BLaER1 (cell line): Measurements from ENCODE around the gene PCCA.
A peak's percentile ranks its signal among the peaks of the same experiment; 100 is the strongest.

Source experiments
- H3K27ac ChIP-seq: shearing (Covaris generic); formaldehyde crosslinking; 2 replicates; pipeline ENCODE4 v1.8.1; 2022
- H3K27me3 ChIP-seq: shearing (Covaris generic); formaldehyde crosslinking; 2 replicates; pipeline ENCODE4 v1.8.1; 2022
- H3K36me3 ChIP-seq: shearing (Covaris generic); formaldehyde crosslinking; 2 replicates; pipeline ENCODE4 v1.8.1; 2022
- H3K4me1 ChIP-seq: shearing (Covaris generic); formaldehyde crosslinking; 2 replicates; pipeline ENCODE4 v1.8.1; 2022
- H3K4me2 ChIP-seq: shearing (Covaris generic); formaldehyde crosslinking; 2 replicates; pipeline ENCODE4 v1.8.1; 2022
- H3K4me3 ChIP-seq: shearing (Covaris generic); formaldehyde crosslinking; 2 replicates; pipeline ENCODE4 v1.8.1; 2022
- H3K9ac ChIP-seq: shearing (Covaris generic); formaldehyde crosslinking; 2 replicates; pipeline ENCODE4 v1.8.1; 2022
- H3K9me3 ChIP-seq: shearing (Covaris generic); formaldehyde crosslinking; 2 replicates; pipeline ENCODE4 v1.8.1; 2022
- H4K20me1 ChIP-seq: shearing (Covaris generic); formaldehyde crosslinking; 2 replicates; pipeline ENCODE4 v1.8.1; 2022
- Cebpa-rat ChIP-seq: shearing (Covaris generic); IDR thresholded peaks from 2 replicates; pipeline ENCODE4 v1.8.1; 2022

The PCCA gene

GRCh38 chr13:100529666-100530377 lies 440.9 kb downstream of the PCCA start:
- peaks cover 10% of the 10 kb centered on the region for H3K9me3 ChIP-seq
- H3K4me2 ChIP-seq: no peak overlapping the region
- H3K27ac ChIP-seq: no peak overlapping the region
- H3K4me3 ChIP-seq: no peak overlapping the region
- H3K27me3 ChIP-seq: no peaks in the 10 kb centered on the region
- peaks cover 35% of the 10 kb centered on the region for H3K4me1 ChIP-seq
- no peaks in the 10 kb centered on the region for H4K20me1 ChIP-seq
- peaks cover 13% of the 10 kb centered on the region; the same call in 1 of the 2 replicates for H3K36me3 ChIP-seq
- H3K9ac ChIP-seq: no peak overlapping the region
- TF ChIP-seq Cebpa-rat: no peak

GRCh38 chr13:100530671-100531213 lies 441.8 kb downstream of the PCCA start:
- Histone ChIP-seq H4K20me1 (no peaks in the 10 kb centered on the region), H3K4me2 (peak overlapping the region; percentile 25), H3K27ac (no peak overlapping the region), H3K4me3 (no peak overlapping the region), H3K9me3 (peaks cover 10% of the 10 kb centered on the region), H3K4me1 (peaks cover 44% of the 10 kb centered on the region), H3K36me3 (peaks cover 13% of the 10 kb centered on the region; the same call in 1 of the 2 replicates), H3K27me3 (no peaks in the 10 kb centered on the region), H3K9ac (no peak overlapping the region)
- no peak for TF ChIP-seq Cebpa-rat

GRCh38 chr13:100532090-100532766 lies 443.3 kb downstream of the PCCA start:
- Histone ChIP-seq H3K4me3 (0 out of 2 replicates have a peak overlapping the region, but pooled peaks have one; percentile 11), H3K27me3 (no peaks in the 10 kb centered on the region), H3K27ac (no peak overlapping the region), H3K4me1 (peaks cover 59% of the 10 kb centered on the region), H4K20me1 (no peaks in the 10 kb centered on the region), H3K36me3 (peaks cover 13% of the 10 kb centered on the region; the same call in 1 of the 2 replicates), H3K9me3 (peaks cover 10% of the 10 kb centered on the region), H3K9ac (no peak overlapping the region), H3K4me2 (no peak overlapping the region)
- no peak for TF ChIP-seq Cebpa-rat

- no peak for TF ChIP-seq Cebpa-rat
- peaks cover 10% of the 10 kb centered on the region for H3K9me3 ChIP-seq
- H4K20me1 ChIP-seq: no peaks in the 10 kb centered on the region
- H3K36me3 ChIP-seq: peaks cover 13% of the 10 kb centered on the region; the same call in 1 of the 2 replicates
- peaks cover 66% of the 10 kb centered on the region for H3K4me1 ChIP-seq
- H3K4me3 ChIP-seq: no peak overlapping the region
- no peak overlapping the region for H3K27ac ChIP-seq
- H3K27me3 ChIP-seq: no peaks in the 10 kb centered on the region
- H3K4me2 ChIP-seq: peak overlapping the region; percentile 69; the same call in 1 of the 2 replicates
- H3K9ac ChIP-seq: no peak overlapping the region
These were observed 444.0 kb downstream of the PCCA start for GRCh38 chr13:100532836-100533435.

- Histone ChIP-seq H3K4me2 (peak overlapping the region; percentile 69), H3K9ac (no peak overlapping the region), H3K27me3 (no peaks in the 10 kb centered on the region), H3K4me1 (peaks cover 73% of the 10 kb centered on the region), H4K20me1 (no peaks in the 10 kb centered on the region), H3K4me3 (no peak overlapping the region), H3K27ac (peak overlapping the region; percentile 37; the same call in 1 of the 2 replicates), H3K36me3 (peaks cover 13% of the 10 kb centered on the region; the same call in 1 of the 2 replicates), H3K9me3 (peaks cover 10% of the 10 kb centered on the region)
- TF ChIP-seq Cebpa-rat: no peak
These were observed 444.7 kb downstream of the PCCA start for GRCh38 chr13:100533588-100534041.

- Histone ChIP-seq H3K27me3 (no peaks in the 10 kb centered on the region), H3K4me3 (no peak overlapping the region), H3K9ac (no peak overlapping the region), H4K20me1 (no peaks in the 10 kb centered on the region), H3K36me3 (peaks cover 13% of the 10 kb centered on the region; the same call in 1 of the 2 replicates), H3K27ac (peak overlapping the region; percentile 37; the same call in 1 of the 2 replicates), H3K4me2 (peak overlapping the region; percentile 69), H3K4me1 (peaks cover 80% of the 10 kb centered on the region), H3K9me3 (peaks cover 10% of the 10 kb centered on the region)
- no peak for TF ChIP-seq Cebpa-rat
These were observed 445.4 kb downstream of the PCCA start for GRCh38 chr13:100534147-100534843.

GRCh38 chr13:100534911-100535310 lies 446.0 kb downstream of the PCCA start:
- Histone ChIP-seq H3K9ac (no peak overlapping the region), H3K4me1 (peaks cover 82% of the 10 kb centered on the region), H3K9me3 (peaks cover 10% of the 10 kb centered on the region), H3K36me3 (0 out of 2 replicates have a peak, but pooled peaks cover 7% of the 10 kb centered on the region), H3K27ac (no peak overlapping the region), H3K27me3 (no peaks in the 10 kb centered on the region), H3K4me3 (no peak overlapping the region), H4K20me1 (no peaks in the 10 kb centered on the region), H3K4me2 (peak overlapping the region; percentile 69)
- TF ChIP-seq Cebpa-rat: no peak

GRCh38 chr13:100535426-100536135 lies 446.7 kb downstream of the PCCA start:
- no peak overlapping the region for H3K9ac ChIP-seq
- H4K20me1 ChIP-seq: no peaks in the 10 kb centered on the region
- peaks cover 13% of the 10 kb centered on the region for H3K9me3 ChIP-seq
- peak overlapping the region; percentile 69; the same call in 1 of the 2 replicates for H3K4me2 ChIP-seq
- H3K27me3 ChIP-seq: no peaks in the 10 kb centered on the region
- H3K36me3 ChIP-seq: 0 out of 2 replicates have a peak, but pooled peaks cover 7% of the 10 kb centered on the region
- no peak for TF ChIP-seq Cebpa-rat
- no peak overlapping the region for H3K27ac ChIP-seq
- H3K4me1 ChIP-seq: peaks cover 82% of the 10 kb centered on the region
- no peak overlapping the region for H3K4me3 ChIP-seq
